ENCODE data around the gene GNAL. TPM values are rescaled to one million over a fixed set of nuclear protein-coding genes. Genes with fewer than 3 reads are reported as not detected.

The GNAL gene
- total RNA-seq, 6 experiments from 2014 or later: 0.09 to 0.21 (median 0.17) TPM

DNA sequence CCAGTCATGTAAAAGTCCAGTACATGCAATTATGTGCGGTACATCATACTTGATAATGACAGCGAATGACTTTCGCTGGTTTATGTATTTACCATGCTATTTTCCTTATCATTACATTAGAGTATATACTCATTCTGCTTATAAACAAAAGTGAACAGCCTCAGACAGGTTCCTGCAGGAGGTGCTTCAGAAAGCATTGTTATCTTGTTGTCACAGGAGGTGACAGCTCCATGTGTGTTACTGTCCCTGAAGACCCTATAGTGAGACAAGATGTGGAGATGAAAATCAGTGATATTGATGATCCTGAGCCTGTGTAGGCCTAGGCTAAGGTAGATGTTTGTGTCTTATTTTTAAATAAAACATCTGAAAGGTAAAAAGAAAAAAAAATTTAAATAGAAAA lies 234.4 kb downstream of the GNAL start:
- H3K27me3 Mint-ChIP-seq (ENCODE audit: insufficient read depth): no peaks in the 10 kb centered on the region; the same call in 1 of the 2 replicates
- no peaks in the 10 kb centered on the region for H3K9me3 Mint-ChIP-seq
- H3K36me3 Mint-ChIP-seq (ENCODE audit: low read depth): no peaks in the 10 kb centered on the region
- TF ChIP-seq, protein P1, sequence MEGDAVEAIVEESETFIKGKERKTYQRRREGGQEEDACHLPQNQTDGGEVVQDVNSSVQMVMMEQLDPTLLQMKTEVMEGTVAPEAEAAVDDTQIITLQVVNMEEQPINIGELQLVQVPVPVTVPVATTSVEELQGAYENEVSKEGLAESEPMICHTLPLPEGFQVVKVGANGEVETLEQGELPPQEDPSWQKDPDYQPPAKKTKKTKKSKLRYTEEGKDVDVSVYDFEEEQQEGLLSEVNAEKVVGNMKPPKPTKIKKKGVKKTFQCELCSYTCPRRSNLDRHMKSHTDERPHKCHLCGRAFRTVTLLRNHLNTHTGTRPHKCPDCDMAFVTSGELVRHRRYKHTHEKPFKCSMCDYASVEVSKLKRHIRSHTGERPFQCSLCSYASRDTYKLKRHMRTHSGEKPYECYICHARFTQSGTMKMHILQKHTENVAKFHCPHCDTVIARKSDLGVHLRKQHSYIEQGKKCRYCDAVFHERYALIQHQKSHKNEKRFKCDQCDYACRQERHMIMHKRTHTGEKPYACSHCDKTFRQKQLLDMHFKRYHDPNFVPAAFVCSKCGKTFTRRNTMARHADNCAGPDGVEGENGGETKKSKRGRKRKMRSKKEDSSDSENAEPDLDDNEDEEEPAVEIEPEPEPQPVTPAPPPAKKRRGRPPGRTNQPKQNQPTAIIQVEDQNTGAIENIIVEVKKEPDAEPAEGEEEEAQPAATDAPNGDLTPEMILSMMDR (IDR thresholded peaks at IDR 0.05): no peak
- no peak for DNase-seq
- no peak overlapping the region for H3K4me3 Mint-ChIP-seq
- H3K4me1 Mint-ChIP-seq (ENCODE audit: low read depth): no peaks in the 10 kb centered on the region
- no peak overlapping the region for H3K27ac Mint-ChIP-seq

DNA sequence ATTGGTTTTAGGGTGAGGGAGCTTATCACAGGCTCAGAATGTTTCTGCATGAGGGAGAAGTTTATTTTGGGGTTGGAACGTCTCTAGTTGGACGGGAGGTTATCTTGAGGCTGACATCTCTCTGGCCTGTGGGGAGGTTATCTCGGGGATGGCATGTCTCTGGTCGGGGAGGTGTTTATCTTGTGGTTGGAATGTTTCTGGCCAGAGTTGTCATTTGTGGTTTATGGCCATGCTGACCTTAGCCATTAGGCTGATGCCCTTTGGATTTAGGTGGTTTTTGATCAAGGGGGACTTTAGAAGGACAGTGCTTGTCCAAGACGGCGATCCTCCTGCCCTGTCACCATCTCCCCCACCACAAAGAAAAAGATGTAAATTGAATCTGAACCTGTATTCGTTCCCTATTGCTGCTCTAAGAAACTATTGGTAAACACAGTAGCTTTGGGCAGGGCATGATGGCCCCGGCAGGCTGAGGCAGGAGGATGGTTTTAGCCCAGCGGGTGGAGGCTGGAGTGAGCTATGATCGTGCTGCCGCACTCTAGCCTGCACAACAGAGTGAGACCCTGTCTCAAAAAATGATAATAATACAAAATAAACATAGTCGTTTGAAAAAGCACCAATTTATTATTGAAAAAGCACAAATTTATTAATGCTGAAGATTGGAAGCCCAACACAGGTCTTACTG lies 236.9 kb downstream of the GNAL start:
- H3K9me3 Mint-ChIP-seq: no peaks in the 10 kb centered on the region
- peaks cover 6% of the 10 kb centered on the region; the same call in 1 of the 2 replicates for H3K27me3 Mint-ChIP-seq (ENCODE audit: insufficient read depth)
- no peak overlapping the region for H3K27ac Mint-ChIP-seq
- H3K4me3 Mint-ChIP-seq: no peak overlapping the region
- no peaks in the 10 kb centered on the region for H3K4me1 Mint-ChIP-seq (ENCODE audit: low read depth)
- H3K36me3 Mint-ChIP-seq (ENCODE audit: low read depth): no peaks in the 10 kb centered on the region
- DNase-seq: no peak
- TF ChIP-seq, protein P1 (IDR thresholded peaks at IDR 0.05): no peak

DNA sequence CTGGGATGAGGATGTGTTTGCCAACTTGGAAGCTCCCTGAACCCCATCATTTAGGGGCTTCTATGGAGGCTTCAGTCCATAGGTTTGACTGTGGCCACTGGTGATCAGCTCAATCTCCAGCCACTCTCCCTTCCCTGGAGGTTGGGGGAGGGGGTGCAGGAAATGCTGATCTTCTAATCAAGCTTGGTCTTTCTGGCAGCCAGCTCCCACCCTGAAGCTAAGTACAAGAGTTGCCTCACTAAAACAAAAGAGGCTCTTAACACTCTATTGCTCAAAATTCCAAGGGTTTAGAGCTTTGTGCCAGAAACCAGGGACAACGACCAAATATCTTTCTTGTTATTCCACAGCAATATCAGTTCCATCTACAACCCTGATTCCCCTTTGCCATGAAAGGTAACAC lies 238.4 kb downstream of the GNAL start:
- H3K9me3 Mint-ChIP-seq: no peaks in the 10 kb centered on the region
- H3K4me3 Mint-ChIP-seq: no peak overlapping the region
- no peaks in the 10 kb centered on the region for H3K4me1 Mint-ChIP-seq (ENCODE audit: low read depth)
- H3K27ac Mint-ChIP-seq: no peak overlapping the region
- H3K36me3 Mint-ChIP-seq (ENCODE audit: low read depth): no peaks in the 10 kb centered on the region
- no peak for DNase-seq
- TF ChIP-seq, protein P1 (IDR thresholded peaks at IDR 0.05): no peak
- peaks cover 6% of the 10 kb centered on the region; the same call in 1 of the 2 replicates for H3K27me3 Mint-ChIP-seq (ENCODE audit: insufficient read depth)

DNA sequence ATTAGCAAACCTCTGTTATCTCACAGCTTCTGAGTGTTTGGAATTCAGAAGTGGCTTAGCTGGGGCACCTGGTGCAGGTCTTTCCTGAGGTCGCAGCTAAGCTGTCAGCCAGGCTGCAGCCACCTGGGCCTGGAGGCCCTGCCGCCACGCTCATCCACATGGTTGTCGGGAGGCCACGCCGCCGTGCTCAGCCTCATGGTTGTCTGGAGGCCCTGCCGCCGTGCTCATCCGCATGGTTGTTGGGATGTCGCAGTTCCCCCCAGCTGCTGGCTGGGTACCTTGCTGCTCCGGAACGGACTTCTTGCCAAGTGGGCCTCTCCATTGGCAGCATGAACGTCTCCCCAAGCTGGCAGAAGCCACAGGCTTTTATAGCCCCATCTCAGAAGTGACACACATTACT lies 243.3 kb downstream of the GNAL start:
- Mint-ChIP-seq H3K9me3 (no peaks in the 10 kb centered on the region), H3K4me3 (no peak overlapping the region), H3K27ac (no peak overlapping the region), H3K4me1 (ENCODE audit: low read depth) (no peaks in the 10 kb centered on the region), H3K27me3 (ENCODE audit: insufficient read depth) (peaks cover 8% of the 10 kb centered on the region; the same call in 1 of the 2 replicates), H3K36me3 (ENCODE audit: low read depth) (no peaks in the 10 kb centered on the region)
- TF ChIP-seq, protein P1 (IDR thresholded peaks at IDR 0.05): no peak
- DNase-seq: no peak

Small RNAs within 50 kb of the gene (microRNA-seq; reads per million reads assigned to microRNA genes)
- gene MIR7153: not detected

Other genes with a start within 250 kb of the GNAL start
- gene SLC35G4, start 79.7 kb upstream of the GNAL start, total RNA-seq (2021; fragmentation: NEBNext Ultra II Directional; extraction: Animal tissue kit (Norgen Biotek cat#: 25700)): not detected
- gene CHMP1B, start 162.1 kb downstream of the GNAL start, total RNA-seq (2021; fragmentation: NEBNext Ultra II Directional; extraction: Animal tissue kit (Norgen Biotek cat#: 25700)): 10 to 100 TPM; 30.9 to 33.7 (median 32.5) TPM
- gene MPPE1, start 219.1 kb downstream of the GNAL start, total RNA-seq (2021; fragmentation: NEBNext Ultra II Directional; extraction: Animal tissue kit (Norgen Biotek cat#: 25700)): 10 to 100 TPM; 23.5 to 28.2 (median 26.0) TPM